Embryonic facial prominence (tissue), 1 donor: ENCODE measurements around the gene WFDC1.

Experiments
- DNase-seq: peaks from one replicate; pipeline ENCODE4 v3.0.0-alpha.2; 2016; ENCODE audit errors: extremely low spot score

WFDC1 gene

GRCh38 chr16:84294531-84295142 lies at the start of gene WFDC1:
WFDC1 (plus strand) TSS chr16:84294878; CDS start chr16:84294972, 94 bp downstream.
- no peak for DNase-seq

- DNase-seq = no peak
Observed at GRCh38 chr16:84245956-84246678, 48.6 kb upstream of the WFDC1 start.

- no peak for DNase-seq
Observed at GRCh38 chr16:84246679-84247077, 48.0 kb upstream of the WFDC1 start.

- no peak for DNase-seq
Observed at GRCh38 chr16:84247331-84247730, 47.3 kb upstream of the WFDC1 start.

GRCh38 chr16:84247844-84248243 lies 46.8 kb upstream of the WFDC1 start:
- no peak for DNase-seq

- DNase-seq = no peak
Observed at GRCh38 chr16:84252184-84252583, 42.5 kb upstream of the WFDC1 start.

GRCh38 chr16:84253173-84253572 lies 41.5 kb upstream of the WFDC1 start:
- DNase-seq = no peak

- DNase-seq = no peak
Observed at GRCh38 chr16:84254062-84254461, 40.6 kb upstream of the WFDC1 start.

GRCh38 chr16:84255050-84255810 lies 39.4 kb upstream of the WFDC1 start:
- no peak for DNase-seq

- DNase-seq = no peak
Observed at GRCh38 chr16:84258266-84258665, 36.4 kb upstream of the WFDC1 start.

- no peak for DNase-seq
Observed at GRCh38 chr16:84259691-84260090, 35.0 kb upstream of the WFDC1 start.

- no peak for DNase-seq
Observed at GRCh38 chr16:84260766-84261554, 33.7 kb upstream of the WFDC1 start.

GRCh38 chr16:84262031-84262430 lies 32.6 kb upstream of the WFDC1 start:
- no peak for DNase-seq

- no peak for DNase-seq
Observed at GRCh38 chr16:84262939-84263338, 31.7 kb upstream of the WFDC1 start.

GRCh38 chr16:84266451-84266850 lies 28.2 kb upstream of the WFDC1 start:
- DNase-seq = no peak

GRCh38 chr16:84267380-84267779 lies 27.3 kb upstream of the WFDC1 start:
- no peak for DNase-seq

- DNase-seq = no peak
Observed at GRCh38 chr16:84268291-84269040, 26.2 kb upstream of the WFDC1 start.

GRCh38 chr16:84270071-84270470 lies 24.6 kb upstream of the WFDC1 start:
- DNase-seq = no peak

GRCh38 chr16:84270531-84270930 lies 24.1 kb upstream of the WFDC1 start:
- no peak for DNase-seq

- DNase-seq = no peak
Observed at GRCh38 chr16:84271037-84271436, 23.6 kb upstream of the WFDC1 start.

- no peak for DNase-seq
Observed at GRCh38 chr16:84271866-84272265, 22.8 kb upstream of the WFDC1 start.
